ENCODE results near the gene RGL1. TPM values are rescaled to one million over a fixed set of nuclear protein-coding genes. Genes with fewer than 3 reads are reported as not detected.

RGL1 gene
- total RNA-seq, 4 donors from 2014 or later, result 57.3 to 81.8 (median 68.1) TPM

GRCh38 chr1:183925947-183926346, 121.0 kb downstream of the RGL1 start:
- no peaks in the 10 kb centered on the region for H3K27me3 ChIP-seq
- DNase-seq (ENCODE audit: low spot score in 2 of 2), result no peak
- no peaks in the 10 kb centered on the region for H3K4me1 ChIP-seq
- peaks cover 3 to 81% (median 5%) of the 10 kb centered on the region in 3 donors for H3K36me3 ChIP-seq
- TF ChIP-seq CTCF (IDR thresholded peaks at IDR 0.05) (no peak), POLR2A (IDR thresholded peaks at IDR 0.05) (no peak), EP300 (IDR thresholded peaks at IDR 0.05) (no peak)
- no peaks in the 10 kb centered on the region for H3K9me3 ChIP-seq
- no peak overlapping the region for H3K4me3 ChIP-seq
- H3K27ac ChIP-seq, result no peak overlapping the region
- WGBS, 2 donors, result 76 to 79% methylated on average over 8 of the region's 8 CpGs

GRCh38 chr1:183926983-183927382, 122.1 kb downstream of the RGL1 start:
- Histone ChIP-seq H3K4me1 (peaks cover 0 to 6% (median 0%) of the 10 kb centered on the region in 4 donors), H3K36me3 (peaks cover 3 to 73% (median 5%) of the 10 kb centered on the region in 3 donors), H3K4me3 (no peak overlapping the region), H3K9me3 (no peaks in the 10 kb centered on the region), H3K27ac (no peak overlapping the region), H3K27me3 (no peaks in the 10 kb centered on the region)
- no peak for TF ChIP-seq EP300 (IDR thresholded peaks at IDR 0.05)
- TF ChIP-seq POLR2A (IDR thresholded peaks at IDR 0.05), result no peak
- TF ChIP-seq CTCF (IDR thresholded peaks at IDR 0.05), result no peak
- WGBS, 2 donors, result 80 to 90% methylated on average over 5 of the region's 5 CpGs
- no peak for DNase-seq (ENCODE audit: low spot score in 2 of 2)

- H3K27ac ChIP-seq, result peak overlapping the region in 2 of 4 donors; percentile 11 to 46
- H3K9me3 ChIP-seq, result no peaks in the 10 kb centered on the region
- no peak for DNase-seq (ENCODE audit: low spot score in 2 of 2)
- no peak overlapping the region for H3K4me3 ChIP-seq
- WGBS, 2 donors, result 58 to 80% methylated on average over 2 of the region's 2 CpGs
- no peaks in the 10 kb centered on the region for H3K27me3 ChIP-seq
- TF ChIP-seq POLR2A (IDR thresholded peaks at IDR 0.05) (no peak), EP300 (IDR thresholded peaks at IDR 0.05) (no peak), CTCF (IDR thresholded peaks at IDR 0.05) (no peak)
- H3K36me3 ChIP-seq, result peaks cover 0 to 27% (median 0%) of the 10 kb centered on the region in 3 donors
- H3K4me1 ChIP-seq, result peaks cover 0 to 25% (median 0%) of the 10 kb centered on the region in 4 donors
Observed at GRCh38 chr1:183931646-183932271, 126.8 kb downstream of the RGL1 start.

GRCh38 chr1:183932412-183932811, 127.5 kb downstream of the RGL1 start:
- WGBS, 2 donors, result 45 to 64% methylated on average over 15 of the region's 15 CpGs
- Histone ChIP-seq H3K4me3 (no peak overlapping the region), H3K36me3 (peaks cover 0 to 20% (median 0%) of the 10 kb centered on the region in 3 donors), H3K27me3 (no peaks in the 10 kb centered on the region), H3K27ac (peak overlapping the region in 1 of 4 donors; percentile 5), H3K9me3 (no peaks in the 10 kb centered on the region), H3K4me1 (peaks cover 0 to 25% (median 0%) of the 10 kb centered on the region in 4 donors)
- no peak for TF ChIP-seq CTCF (IDR thresholded peaks at IDR 0.05)
- peak in 1 of 2 donors; percentile 15 for TF ChIP-seq EP300 (IDR thresholded peaks at IDR 0.05)
- DNase-seq (ENCODE audit: low spot score in 2 of 2), result peak; percentile 59 to 70

GRCh38 chr1:183933528-183934179, 128.7 kb downstream of the RGL1 start:
- Histone ChIP-seq H3K4me3 (no peak overlapping the region), H3K9me3 (no peaks in the 10 kb centered on the region), H3K27ac (no peak overlapping the region), H3K27me3 (no peaks in the 10 kb centered on the region), H3K36me3 (peaks cover 0 to 8% (median 0%) of the 10 kb centered on the region in 3 donors), H3K4me1 (peaks cover 0 to 25% (median 0%) of the 10 kb centered on the region in 4 donors)
- WGBS, 2 donors, result 54 to 58% methylated on average over 4 of the region's 4 CpGs
- DNase-seq (ENCODE audit: low spot score in 2 of 2), result no peak
- no peak for TF ChIP-seq EP300 (IDR thresholded peaks at IDR 0.05)
- TF ChIP-seq POLR2A (IDR thresholded peaks at IDR 0.05), result no peak
- TF ChIP-seq CTCF (IDR thresholded peaks at IDR 0.05), result no peak

Measured in tibial nerve (tissue), 4 donors.